Breast epithelium (tissue), 4 donors: Measurements from ENCODE around the gene GLI1. TPM values are rescaled to one million over a fixed set of nuclear protein-coding genes. Genes with fewer than 3 reads are reported as not detected.

ENCODE experiments used
- DNase-seq, 2 donors: peaks; one replicate each; pipeline ENCODE4 v3.0.0-alpha.2; 2019; ENCODE audit warnings: low spot score in 2 of 2
- H3K27ac ChIP-seq, 2 donors: fragments of 200-600 bp; sonication (generic) in 1 of 2; one replicate each; pipeline ENCODE4 v1.5.1; 2016 to 2019; ENCODE audit warnings: mild to moderate bottlenecking in 1 of 2
- H3K27me3 ChIP-seq, 2 donors: fragments of 200-600 bp; sonication (generic) in 1 of 2; one replicate each; pipeline versions ENCODE4 v1.5.1 to v1.6.0; 2017 to 2019; ENCODE audit warnings: control low read depth in 1 of 2, mild to moderate bottlenecking in 1 of 2
- H3K36me3 ChIP-seq: fragments of 200-600 bp; one replicate; pipeline ENCODE4 v1.5.1; 2019
- H3K4me1 ChIP-seq, 2 donors: fragments of 200-600 bp; sonication (generic); one replicate each; pipeline ENCODE4 v1.5.1; 2016 to 2019; ENCODE audit warnings: control low read depth in 1 of 2
- H3K4me3 ChIP-seq, 3 donors: fragments of 200-600 bp; sonication (generic); 1 replicate in 2 of 3; 2 replicates in 1 of 3; pipeline ENCODE4 v1.5.1; 2016 to 2019; ENCODE audit warnings: mild to moderate bottlenecking in 3 of 3, moderate library complexity in 2 of 3
- H3K9me3 ChIP-seq, 2 donors: fragments of 200-600 bp; sonication (generic) in 1 of 2; one replicate each; pipeline ENCODE4 v1.5.1; 2016 to 2019; ENCODE audit warnings: control low read depth in 1 of 2
- POLR2A ChIP-seq: fragments of 450-650 bp; IDR thresholded peaks from one replicate; pipeline ENCODE4 v1.6.1; 2016; ENCODE audit warnings: antibody characterized with exemption, mild to moderate bottlenecking, moderate library complexity
- POLR2AphosphoS5 ChIP-seq, 3 donors: sonication (generic); formaldehyde crosslinking; IDR thresholded peaks; one replicate each; pipeline ENCODE4 v1.6.1; 2017; ENCODE audit warnings: antibody characterized with exemption in 3 of 3
- intact Hi-C: fragments of 100-400 bp; cut with DNase I; formaldehyde crosslinking; loops from one replicate; pipeline ENCODE4 v1.15.1; 2023; ENCODE audit warnings: low total_unique reads
- total RNA-seq, 3 donors: library from RNA; depleted of rRNA; stranded (reverse); fragments of >200 nt; gene quantifications; one replicate each; pipeline ENCODE4 v1.1.0, GENCODE V29; 2016
- TF ChIP-seq, protein P1 (sequence below), 3 donors: fragments of 450-650 bp; IDR thresholded peaks; one replicate each; pipeline ENCODE4 v1.5.1; 2016 to 2017; ENCODE audit warnings: antibody characterized with exemption in 3 of 3, mild to moderate bottlenecking in 3 of 3, moderate library complexity in 3 of 3

GLI1 gene
- total RNA-seq, 3 donors from 2014 or later, result 0.66 to 2.1 (median 1.2) TPM

DNA sequence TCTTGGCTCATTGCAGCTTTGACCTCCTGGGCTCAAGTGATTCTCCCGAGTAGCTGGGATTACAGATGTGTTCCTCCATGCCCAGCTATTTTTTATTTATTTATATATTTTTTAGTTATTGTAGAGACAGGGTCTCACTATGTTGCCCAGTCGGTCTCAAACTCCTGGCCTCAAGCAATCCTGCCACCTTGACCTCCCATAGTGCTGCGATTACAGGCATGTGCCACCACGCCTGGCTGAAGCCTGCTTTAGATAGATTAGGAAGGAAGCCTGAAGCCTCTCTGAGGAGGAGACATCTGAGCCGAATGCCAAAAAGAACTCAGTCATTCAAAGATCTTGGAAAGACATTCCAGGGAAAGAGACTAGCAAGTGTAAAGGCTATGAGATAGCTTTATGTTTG is 14.8 kb upstream of the GLI1 start:
- TF ChIP-seq POLR2AphosphoS5 (IDR thresholded peaks at IDR 0.05) (no peak), POLR2A (no peak)
- TF ChIP-seq, protein P1, sequence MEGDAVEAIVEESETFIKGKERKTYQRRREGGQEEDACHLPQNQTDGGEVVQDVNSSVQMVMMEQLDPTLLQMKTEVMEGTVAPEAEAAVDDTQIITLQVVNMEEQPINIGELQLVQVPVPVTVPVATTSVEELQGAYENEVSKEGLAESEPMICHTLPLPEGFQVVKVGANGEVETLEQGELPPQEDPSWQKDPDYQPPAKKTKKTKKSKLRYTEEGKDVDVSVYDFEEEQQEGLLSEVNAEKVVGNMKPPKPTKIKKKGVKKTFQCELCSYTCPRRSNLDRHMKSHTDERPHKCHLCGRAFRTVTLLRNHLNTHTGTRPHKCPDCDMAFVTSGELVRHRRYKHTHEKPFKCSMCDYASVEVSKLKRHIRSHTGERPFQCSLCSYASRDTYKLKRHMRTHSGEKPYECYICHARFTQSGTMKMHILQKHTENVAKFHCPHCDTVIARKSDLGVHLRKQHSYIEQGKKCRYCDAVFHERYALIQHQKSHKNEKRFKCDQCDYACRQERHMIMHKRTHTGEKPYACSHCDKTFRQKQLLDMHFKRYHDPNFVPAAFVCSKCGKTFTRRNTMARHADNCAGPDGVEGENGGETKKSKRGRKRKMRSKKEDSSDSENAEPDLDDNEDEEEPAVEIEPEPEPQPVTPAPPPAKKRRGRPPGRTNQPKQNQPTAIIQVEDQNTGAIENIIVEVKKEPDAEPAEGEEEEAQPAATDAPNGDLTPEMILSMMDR (IDR thresholded peaks at IDR 0.05), result no peak
- Histone ChIP-seq H3K27me3 (no peaks in the 10 kb centered on the region), H3K9me3 (no peaks in the 10 kb centered on the region), H3K27ac (no peak overlapping the region), H3K4me3 (no peak overlapping the region), H3K36me3 (no peaks in the 10 kb centered on the region), H3K4me1 (no peaks in the 10 kb centered on the region)
- DNase-seq, result peak in 1 of 2 donors; percentile 14
- intact Hi-C loops, result no loop called here

DNA sequence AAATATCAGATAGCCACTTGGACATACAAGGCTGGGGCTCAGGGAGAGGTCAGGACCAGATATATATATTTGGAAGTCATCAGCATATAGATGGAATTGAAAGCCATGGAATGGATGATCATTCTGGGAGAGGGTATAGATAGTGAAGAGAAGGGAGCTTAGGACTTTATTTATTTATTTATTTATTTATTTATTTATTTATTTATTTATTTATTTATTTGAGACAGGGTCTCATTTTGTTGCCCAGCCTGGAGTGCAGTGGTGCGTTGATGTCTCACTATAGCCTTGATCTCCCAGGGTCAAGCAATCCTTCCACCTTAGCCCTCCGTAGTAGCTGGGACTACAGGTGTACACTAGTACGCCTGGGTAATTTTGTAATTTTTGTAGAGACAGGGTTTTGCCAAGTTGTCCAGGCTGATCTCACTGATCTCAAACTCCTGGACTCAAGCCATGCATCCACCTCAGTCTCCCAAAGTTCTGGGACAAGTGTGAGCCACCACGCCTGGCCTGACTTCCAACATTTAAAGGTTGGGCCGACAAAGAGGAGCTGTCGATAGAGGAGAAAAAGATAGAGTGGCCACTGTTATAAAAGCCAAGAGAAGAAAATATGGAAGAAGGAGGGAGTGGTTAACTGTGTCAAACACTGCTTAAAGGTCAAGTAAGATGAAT is 13.2 kb upstream of the GLI1 start:
- intact Hi-C loops, result no loop called here

DNA sequence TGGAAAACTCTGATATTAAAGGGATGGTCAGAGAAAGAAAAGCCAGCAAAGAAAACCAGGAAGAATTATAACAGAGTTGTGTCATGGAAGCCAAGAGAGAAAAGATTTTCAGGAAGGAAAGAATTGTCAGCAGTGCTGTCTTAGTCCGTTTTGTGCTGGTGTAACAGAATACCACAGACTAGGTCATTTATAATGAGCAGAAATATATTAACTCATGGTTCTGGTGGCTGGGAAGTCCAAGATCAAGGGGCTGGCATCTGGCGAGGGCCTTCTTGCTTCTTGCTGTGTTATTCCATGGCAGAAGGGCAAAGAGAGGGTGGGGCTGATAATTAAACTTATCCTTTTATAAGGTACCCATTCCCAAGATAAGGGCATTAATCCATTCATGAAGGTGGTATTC is 10.9 kb upstream of the GLI1 start:
- Histone ChIP-seq H3K27me3 (no peaks in the 10 kb centered on the region), H3K27ac (no peak overlapping the region), H3K4me1 (no peaks in the 10 kb centered on the region), H3K36me3 (no peaks in the 10 kb centered on the region), H3K9me3 (no peaks in the 10 kb centered on the region), H3K4me3 (no peak overlapping the region)
- TF ChIP-seq, protein P1 (IDR thresholded peaks at IDR 0.05), result no peak
- TF ChIP-seq POLR2AphosphoS5 (IDR thresholded peaks at IDR 0.05) (no peak), POLR2A (no peak)
- DNase-seq, result no peak
- intact Hi-C loops, result no loop called here

More for the DNA sequence above, 13.2 kb upstream of the GLI1 start:
- TF ChIP-seq, protein P1 (IDR thresholded peaks at IDR 0.05), result no peak
- TF ChIP-seq POLR2A, result no peak
- no peak for TF ChIP-seq POLR2AphosphoS5 (IDR thresholded peaks at IDR 0.05)
- Histone ChIP-seq H3K27me3 (no peaks in the 10 kb centered on the region), H3K4me3 (no peak overlapping the region), H3K9me3 (no peaks in the 10 kb centered on the region), H3K4me1 (no peaks in the 10 kb centered on the region), H3K36me3 (no peaks in the 10 kb centered on the region), H3K27ac (no peak overlapping the region)
- no peak for DNase-seq

DNA sequence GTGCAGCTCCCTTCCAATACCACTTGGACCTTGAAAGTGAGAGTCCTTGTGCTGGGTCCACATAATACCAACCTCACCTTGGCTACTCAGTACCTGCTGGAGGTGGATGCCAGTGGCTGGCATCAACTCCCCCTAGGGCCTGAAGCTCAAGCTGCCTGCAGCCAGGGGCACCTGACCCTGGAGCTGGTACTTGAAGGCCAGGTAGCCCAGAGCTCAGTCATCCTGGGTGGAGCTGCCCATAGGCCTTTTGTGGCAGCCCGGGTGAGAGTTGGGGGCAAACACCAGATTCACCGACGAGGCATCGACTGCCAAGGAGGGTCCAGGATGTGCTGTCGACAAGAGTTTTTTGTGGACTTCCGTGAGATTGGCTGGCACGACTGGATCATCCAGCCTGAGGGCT is 10.2 kb upstream of the GLI1 start:
- TF ChIP-seq, protein P1 (IDR thresholded peaks at IDR 0.05), result no peak
- TF ChIP-seq POLR2A (no peak), POLR2AphosphoS5 (IDR thresholded peaks at IDR 0.05) (no peak)
- Histone ChIP-seq H3K9me3 (no peaks in the 10 kb centered on the region), H3K27me3 (no peaks in the 10 kb centered on the region), H3K4me3 (no peak overlapping the region), H3K4me1 (no peaks in the 10 kb centered on the region), H3K36me3 (no peaks in the 10 kb centered on the region), H3K27ac (no peak overlapping the region)
- DNase-seq, result no peak
- intact Hi-C loops, result no loop called here

DNA sequence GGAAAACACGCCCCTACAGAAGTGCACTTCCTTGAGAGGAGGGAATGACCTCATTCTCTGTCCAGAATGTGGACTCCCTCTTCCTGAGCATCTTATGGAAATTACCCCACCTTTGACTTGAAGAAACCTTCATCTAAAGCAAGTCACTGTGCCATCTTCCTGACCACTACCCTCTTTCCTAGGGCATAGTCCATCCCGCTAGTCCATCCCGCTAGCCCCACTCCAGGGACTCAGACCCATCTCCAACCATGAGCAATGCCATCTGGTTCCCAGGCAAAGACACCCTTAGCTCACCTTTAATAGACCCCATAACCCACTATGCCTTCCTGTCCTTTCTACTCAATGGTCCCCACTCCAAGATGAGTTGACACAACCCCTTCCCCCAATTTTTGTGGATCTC is 9.5 kb upstream of the GLI1 start:
- intact Hi-C loops, result no loop called here
- H3K4me3 ChIP-seq, result no peak overlapping the region
- no peak overlapping the region for H3K27ac ChIP-seq
- H3K36me3 ChIP-seq, result no peaks in the 10 kb centered on the region
- TF ChIP-seq POLR2A (no peak), POLR2AphosphoS5 (IDR thresholded peaks at IDR 0.05) (no peak)
- TF ChIP-seq, protein P1 (IDR thresholded peaks at IDR 0.05), result no peak
- H3K9me3 ChIP-seq, result no peaks in the 10 kb centered on the region
- no peak for DNase-seq
- H3K4me1 ChIP-seq, result no peaks in the 10 kb centered on the region
- no peaks in the 10 kb centered on the region for H3K27me3 ChIP-seq
